Measurements from ENCODE around the gene ID4. TPM values are rescaled to one million over a fixed set of nuclear protein-coding genes. Genes with fewer than 3 reads are reported as not detected.

The ID4 gene
- total RNA-seq, 6 experiments from 2014 or later = 0.39 to 5.5 (median 1.3) TPM

DNA sequence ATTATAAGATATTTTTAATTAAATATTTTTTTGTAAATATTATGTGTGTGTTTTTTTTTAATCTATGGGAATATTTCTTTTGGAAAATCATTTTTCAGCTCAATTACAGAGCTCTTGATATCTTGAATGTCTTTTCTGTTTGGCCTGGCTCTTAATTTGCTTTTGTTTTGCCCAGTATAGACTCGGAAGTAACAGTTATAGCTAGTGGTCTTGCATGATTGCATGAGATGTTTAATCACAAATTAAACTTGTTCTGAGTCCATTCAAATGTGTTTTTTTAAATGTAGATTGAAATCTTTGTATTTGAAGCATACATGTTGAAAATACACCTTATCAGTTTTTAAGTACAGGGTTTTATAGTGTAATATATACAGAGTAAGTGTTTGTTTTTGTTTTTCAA lies 2.6 kb downstream of the ID4 start:
- TF ChIP-seq, protein P1, sequence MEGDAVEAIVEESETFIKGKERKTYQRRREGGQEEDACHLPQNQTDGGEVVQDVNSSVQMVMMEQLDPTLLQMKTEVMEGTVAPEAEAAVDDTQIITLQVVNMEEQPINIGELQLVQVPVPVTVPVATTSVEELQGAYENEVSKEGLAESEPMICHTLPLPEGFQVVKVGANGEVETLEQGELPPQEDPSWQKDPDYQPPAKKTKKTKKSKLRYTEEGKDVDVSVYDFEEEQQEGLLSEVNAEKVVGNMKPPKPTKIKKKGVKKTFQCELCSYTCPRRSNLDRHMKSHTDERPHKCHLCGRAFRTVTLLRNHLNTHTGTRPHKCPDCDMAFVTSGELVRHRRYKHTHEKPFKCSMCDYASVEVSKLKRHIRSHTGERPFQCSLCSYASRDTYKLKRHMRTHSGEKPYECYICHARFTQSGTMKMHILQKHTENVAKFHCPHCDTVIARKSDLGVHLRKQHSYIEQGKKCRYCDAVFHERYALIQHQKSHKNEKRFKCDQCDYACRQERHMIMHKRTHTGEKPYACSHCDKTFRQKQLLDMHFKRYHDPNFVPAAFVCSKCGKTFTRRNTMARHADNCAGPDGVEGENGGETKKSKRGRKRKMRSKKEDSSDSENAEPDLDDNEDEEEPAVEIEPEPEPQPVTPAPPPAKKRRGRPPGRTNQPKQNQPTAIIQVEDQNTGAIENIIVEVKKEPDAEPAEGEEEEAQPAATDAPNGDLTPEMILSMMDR (IDR thresholded peaks at IDR 0.05) = no peak
- no peak for TF ChIP-seq POLR2A (IDR thresholded peaks at IDR 0.05)
- DNase-seq (no peak), ATAC-seq (no peak)
- 29% methylated on average over 1 of the region's 1 CpG for WGBS (ENCODE audit: insufficient coverage, low coverage, low lambda C conversion rate, missing lambda C conversion rate)
- Histone ChIP-seq H3K27ac (no peak overlapping the region), H3K27me3 (peaks cover 0 to 14% of the 10 kb centered on the region in 2 donors), H3K36me3 (no peaks in the 10 kb centered on the region), H3K4me1 (peaks cover 0 to 13% (median 2%) of the 10 kb centered on the region in 4 donors), H3K9me3 (no peaks in the 10 kb centered on the region), H3K4me3 (peak overlapping the region in 1 of 3 donors; percentile 1)
- intact Hi-C loops (cut with DNase I) = no loop called here

DNA sequence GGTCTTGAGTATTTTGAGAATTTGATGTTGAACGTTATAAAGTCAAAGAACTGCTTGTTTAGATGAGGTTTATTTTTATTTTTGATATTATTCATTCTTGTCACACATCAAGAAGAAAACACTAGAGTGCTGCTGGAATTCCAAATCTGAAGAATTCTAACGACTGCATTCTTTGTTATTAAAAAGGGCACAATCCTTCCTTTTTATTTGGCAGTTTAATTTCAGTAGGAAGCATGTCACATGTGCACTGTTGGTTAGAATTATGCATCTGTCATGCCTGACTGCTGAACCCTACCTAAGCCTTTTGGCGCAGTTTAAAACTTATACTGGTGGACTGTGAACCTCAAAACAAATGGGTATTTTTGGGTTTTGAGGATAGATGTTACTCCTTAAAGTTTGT lies 4.0 kb downstream of the ID4 start:
- H3K36me3 ChIP-seq = no peaks in the 10 kb centered on the region
- no peak overlapping the region for H3K4me3 ChIP-seq
- H3K4me1 ChIP-seq = peaks cover 0 to 13% (median 2%) of the 10 kb centered on the region in 4 donors
- H3K27me3 ChIP-seq = peaks cover 0 to 14% of the 10 kb centered on the region in 2 donors
- no peak overlapping the region for H3K27ac ChIP-seq
- no peak for TF ChIP-seq POLR2A (IDR thresholded peaks at IDR 0.05)
- TF ChIP-seq, protein P1 (IDR thresholded peaks at IDR 0.05) = no peak
- H3K9me3 ChIP-seq = no peaks in the 10 kb centered on the region
- WGBS (ENCODE audit: insufficient coverage, low coverage, low lambda C conversion rate, missing lambda C conversion rate) = 39% methylated on average over 3 of the region's 3 CpGs
- DNase-seq = no peak
- ATAC-seq = no peak
- intact Hi-C loops (cut with DNase I) = no loop called here

DNA sequence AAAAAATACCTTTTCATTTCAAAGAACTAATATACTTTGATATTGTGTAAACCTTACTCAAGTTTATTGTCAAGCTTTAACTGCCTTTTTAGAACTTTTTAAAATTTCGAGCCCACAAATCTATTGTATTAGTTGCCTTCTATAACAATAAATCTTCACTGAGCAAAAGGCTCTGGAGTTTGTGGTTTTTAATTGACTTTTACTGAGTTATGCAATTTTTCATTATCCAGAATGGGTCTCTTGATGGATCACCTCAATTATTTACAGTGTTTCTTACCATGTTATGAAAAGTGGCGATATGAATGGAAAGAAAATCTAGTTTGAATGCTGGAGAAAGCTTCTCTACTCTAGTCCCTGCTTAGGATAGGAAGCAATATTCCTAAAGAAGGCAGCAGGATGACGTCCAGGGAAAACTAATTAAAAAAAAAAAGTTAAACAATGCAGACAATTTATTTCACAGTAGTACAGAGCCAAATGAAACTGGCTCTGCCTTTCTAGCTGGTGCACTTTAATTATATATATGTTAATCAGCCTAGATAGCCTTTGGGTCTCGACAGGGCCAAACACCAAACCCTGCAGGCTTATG lies 5.0 kb downstream of the ID4 start:
- H3K27me3 ChIP-seq = peaks cover 0 to 14% of the 10 kb centered on the region in 2 donors
- H3K9me3 ChIP-seq = no peaks in the 10 kb centered on the region
- 21% methylated on average over 4 of the region's 4 CpGs for WGBS (ENCODE audit: insufficient coverage, low coverage, low lambda C conversion rate, missing lambda C conversion rate)
- DNase-seq (no peak), ATAC-seq (no peak)
- H3K27ac ChIP-seq = no peak overlapping the region
- H3K4me3 ChIP-seq = no peak overlapping the region
- intact Hi-C loops (cut with DNase I) = no loop called here
- TF ChIP-seq POLR2A (IDR thresholded peaks at IDR 0.05) = no peak
- TF ChIP-seq, protein P1 (IDR thresholded peaks at IDR 0.05) = no peak
- no peaks in the 10 kb centered on the region for H3K36me3 ChIP-seq
- peaks cover 0 to 13% (median 2%) of the 10 kb centered on the region in 4 donors for H3K4me1 ChIP-seq

DNA sequence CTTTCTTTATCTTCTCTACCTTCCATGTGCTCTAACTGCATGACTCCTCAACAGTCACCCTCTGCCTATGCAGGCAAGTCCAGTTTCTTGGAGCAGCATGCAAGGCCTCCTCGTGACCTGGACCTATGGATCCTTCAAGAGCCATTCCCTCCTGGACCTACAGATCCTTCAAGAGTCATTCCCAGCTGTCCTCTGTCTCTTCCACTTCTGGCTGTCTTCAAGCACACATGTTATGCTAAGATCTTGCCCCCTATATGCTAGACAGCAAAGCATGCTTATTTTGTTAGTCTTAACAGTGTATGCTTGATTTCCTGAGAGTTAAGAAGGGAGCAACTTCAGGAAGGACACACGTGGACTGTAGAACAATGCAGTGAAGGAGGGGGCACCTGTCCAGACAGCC lies 7.5 kb downstream of the ID4 start:
- Histone ChIP-seq H3K4me3 (no peak overlapping the region), H3K4me1 (no peaks in the 10 kb centered on the region), H3K27me3 (peaks cover 0 to 4% of the 10 kb centered on the region in 2 donors), H3K36me3 (no peaks in the 10 kb centered on the region), H3K9me3 (no peaks in the 10 kb centered on the region), H3K27ac (no peak overlapping the region)
- no peak for TF ChIP-seq POLR2A (IDR thresholded peaks at IDR 0.05)
- TF ChIP-seq, protein P1 (IDR thresholded peaks at IDR 0.05) = no peak
- WGBS (ENCODE audit: insufficient coverage, low coverage, low lambda C conversion rate, missing lambda C conversion rate) = 61% methylated on average over 2 of the region's 2 CpGs
- ATAC-seq (no peak), DNase-seq (no peak)
- intact Hi-C loops (cut with DNase I) = no loop called here
